Fibroblast of mammary gland (primary cell): ENCODE results near the gene CENPV.
"Not testable (repeated sequence)": the region's sequence is repeated elsewhere in the genome, so short reads cannot be mapped to it uniquely, and the experiment has no call there.

ENCODE experiments used
- DNase-seq: peaks from one replicate; pipeline ENCODE4 v3.0.0-alpha.2; 2010; ENCODE audit warnings: low read depth
- H3K4me3 ChIP-seq: 2 replicates; pipeline ENCODE4 v1.5.1; 2011; ENCODE audit warnings: low read depth, mild to moderate bottlenecking, low read length, moderate library complexity; ENCODE audit not compliant: control insufficient read depth
- CTCF ChIP-seq: conservative IDR thresholded peaks from 2 replicates; pipeline ENCODE4 v1.5.1; 2011; ENCODE audit warnings: low read depth, low read length, inconsistent platforms; ENCODE audit not compliant: control insufficient read depth, insufficient read depth

CENPV gene

DNA sequence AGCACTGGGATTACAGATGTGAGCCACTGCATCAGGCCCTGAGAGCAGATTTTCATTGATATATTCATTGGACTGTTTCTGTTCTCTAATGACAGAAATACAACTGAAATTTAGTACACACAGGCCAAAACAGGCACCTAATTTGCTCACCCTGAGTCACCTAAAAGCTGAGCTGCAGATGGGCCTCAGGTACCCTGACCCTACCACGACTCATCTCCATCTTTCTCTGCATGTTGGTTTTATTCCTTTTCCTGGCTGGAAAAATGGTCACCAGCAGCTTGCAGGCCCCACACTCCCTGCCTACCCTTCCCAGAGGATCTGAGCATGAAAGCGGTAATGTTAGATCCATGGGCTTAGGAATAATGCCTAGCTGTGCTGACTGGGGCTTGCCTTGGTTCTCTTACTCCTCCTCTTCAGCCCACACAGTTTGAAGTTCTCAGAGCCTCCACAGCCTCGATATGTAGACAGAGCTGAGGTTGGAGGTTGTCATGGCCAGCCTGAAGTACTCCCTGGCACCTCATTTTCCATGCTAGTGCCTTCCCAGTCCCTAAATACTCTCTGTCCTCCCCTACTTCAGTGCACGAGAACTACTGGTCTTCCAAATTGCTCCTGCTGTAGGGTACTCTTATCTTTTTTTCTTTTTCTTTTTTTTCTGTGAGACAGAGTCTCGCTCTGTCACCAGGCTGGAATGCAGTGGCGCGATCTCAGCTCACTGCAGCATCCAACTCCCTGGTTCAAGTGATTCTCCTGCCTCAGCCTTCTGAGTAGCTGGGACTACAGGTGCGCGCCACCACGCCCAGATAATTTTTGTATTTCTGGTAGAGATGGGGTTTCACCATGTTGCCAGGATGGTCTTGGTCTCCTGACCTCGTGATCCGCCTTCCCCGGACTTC, 51.1 kb downstream of the CENPV start:
- no peak overlapping the region for H3K4me3 ChIP-seq
- TF ChIP-seq CTCF = no peak
- DNase-seq = peak; percentile 33

GRCh38 chr17:16300554-16300953, 52.7 kb downstream of the CENPV start:
- TF ChIP-seq CTCF = no peak

DNA sequence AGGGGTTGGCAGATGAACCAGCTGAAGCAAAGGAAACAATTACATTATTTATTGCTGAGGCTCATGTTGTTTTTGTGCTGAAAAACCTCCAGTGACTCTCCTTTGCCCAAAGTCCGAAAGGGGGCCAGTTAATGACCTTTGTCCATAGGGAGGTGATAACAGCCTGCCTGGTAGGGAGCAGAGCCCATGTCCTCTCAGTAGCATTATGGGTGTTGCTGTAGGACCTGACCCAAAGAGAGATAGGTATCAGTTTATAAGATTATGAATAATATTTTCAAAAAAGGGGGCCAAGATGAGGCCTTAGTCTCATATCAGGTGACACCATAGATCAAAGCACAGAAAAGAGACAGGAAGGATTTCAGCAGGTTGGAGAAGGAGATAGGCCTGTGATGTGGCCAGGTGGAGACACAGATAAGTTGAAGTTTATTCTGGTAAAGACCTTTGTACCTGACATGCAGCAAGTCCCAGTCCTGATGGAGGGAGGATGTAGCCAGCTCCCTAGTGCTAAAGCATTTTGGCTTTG, 55.1 kb downstream of the CENPV start:
- DNase-seq = no peak
- TF ChIP-seq CTCF = no peak
- no peak overlapping the region for H3K4me3 ChIP-seq

More at GRCh38 chr17:16300554-16300953, 52.7 kb downstream of the CENPV start:
- no peak overlapping the region for H3K4me3 ChIP-seq
- DNase-seq = no peak

- no peak for DNase-seq
- no peak for TF ChIP-seq CTCF
- no peak overlapping the region for H3K4me3 ChIP-seq
Measured at GRCh38 chr17:16297367-16298139, 55.7 kb downstream of the CENPV start.

GRCh38 chr17:16296072-16296471, 57.2 kb downstream of the CENPV start:
- H3K4me3 ChIP-seq, DNase-seq: not testable (repeated sequence)

- TF ChIP-seq CTCF = no peak
- H3K4me3 ChIP-seq = no peak overlapping the region
- no peak for DNase-seq
Measured at GRCh38 chr17:16294560-16294959, 58.7 kb downstream of the CENPV start.

DNA sequence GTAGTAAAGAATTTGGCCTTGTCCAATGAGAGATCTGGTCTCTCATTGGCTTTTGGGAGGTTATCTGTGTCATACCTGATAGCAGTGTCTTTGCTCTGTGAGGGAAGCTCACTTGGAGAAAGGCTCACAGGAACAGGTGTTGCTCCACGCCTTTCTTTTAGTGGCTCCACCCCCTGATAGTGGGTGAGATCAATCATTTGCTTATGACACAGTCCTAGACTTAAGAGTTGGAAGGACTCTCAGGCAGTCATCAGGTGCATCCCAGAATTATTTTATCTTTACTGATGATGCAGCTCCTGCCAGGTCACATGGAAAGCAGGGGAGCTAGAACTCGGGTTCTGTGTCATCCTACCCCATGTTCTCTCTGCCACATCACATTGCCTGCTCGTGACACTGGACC, 59.3 kb downstream of the CENPV start:
- TF ChIP-seq CTCF = no peak

More for the DNA sequence above, 59.3 kb downstream of the CENPV start:
- H3K4me3 ChIP-seq = no peak overlapping the region
- no peak for DNase-seq
